ENCODE results near the gene FNDC7. TPM values are rescaled to one million over a fixed set of nuclear protein-coding genes. Genes with fewer than 3 reads are reported as not detected.

FNDC7 gene
- total and polyA plus RNA-seq, 9 of the 15 experiments (the other 6 are each of a cell fraction or from before 2014, with no cell fraction given) = not detected

GRCh38 chr1:108780937-108781574, 68.3 kb downstream of the FNDC7 start (continued):
- TF ChIP-seq, protein P1, sequence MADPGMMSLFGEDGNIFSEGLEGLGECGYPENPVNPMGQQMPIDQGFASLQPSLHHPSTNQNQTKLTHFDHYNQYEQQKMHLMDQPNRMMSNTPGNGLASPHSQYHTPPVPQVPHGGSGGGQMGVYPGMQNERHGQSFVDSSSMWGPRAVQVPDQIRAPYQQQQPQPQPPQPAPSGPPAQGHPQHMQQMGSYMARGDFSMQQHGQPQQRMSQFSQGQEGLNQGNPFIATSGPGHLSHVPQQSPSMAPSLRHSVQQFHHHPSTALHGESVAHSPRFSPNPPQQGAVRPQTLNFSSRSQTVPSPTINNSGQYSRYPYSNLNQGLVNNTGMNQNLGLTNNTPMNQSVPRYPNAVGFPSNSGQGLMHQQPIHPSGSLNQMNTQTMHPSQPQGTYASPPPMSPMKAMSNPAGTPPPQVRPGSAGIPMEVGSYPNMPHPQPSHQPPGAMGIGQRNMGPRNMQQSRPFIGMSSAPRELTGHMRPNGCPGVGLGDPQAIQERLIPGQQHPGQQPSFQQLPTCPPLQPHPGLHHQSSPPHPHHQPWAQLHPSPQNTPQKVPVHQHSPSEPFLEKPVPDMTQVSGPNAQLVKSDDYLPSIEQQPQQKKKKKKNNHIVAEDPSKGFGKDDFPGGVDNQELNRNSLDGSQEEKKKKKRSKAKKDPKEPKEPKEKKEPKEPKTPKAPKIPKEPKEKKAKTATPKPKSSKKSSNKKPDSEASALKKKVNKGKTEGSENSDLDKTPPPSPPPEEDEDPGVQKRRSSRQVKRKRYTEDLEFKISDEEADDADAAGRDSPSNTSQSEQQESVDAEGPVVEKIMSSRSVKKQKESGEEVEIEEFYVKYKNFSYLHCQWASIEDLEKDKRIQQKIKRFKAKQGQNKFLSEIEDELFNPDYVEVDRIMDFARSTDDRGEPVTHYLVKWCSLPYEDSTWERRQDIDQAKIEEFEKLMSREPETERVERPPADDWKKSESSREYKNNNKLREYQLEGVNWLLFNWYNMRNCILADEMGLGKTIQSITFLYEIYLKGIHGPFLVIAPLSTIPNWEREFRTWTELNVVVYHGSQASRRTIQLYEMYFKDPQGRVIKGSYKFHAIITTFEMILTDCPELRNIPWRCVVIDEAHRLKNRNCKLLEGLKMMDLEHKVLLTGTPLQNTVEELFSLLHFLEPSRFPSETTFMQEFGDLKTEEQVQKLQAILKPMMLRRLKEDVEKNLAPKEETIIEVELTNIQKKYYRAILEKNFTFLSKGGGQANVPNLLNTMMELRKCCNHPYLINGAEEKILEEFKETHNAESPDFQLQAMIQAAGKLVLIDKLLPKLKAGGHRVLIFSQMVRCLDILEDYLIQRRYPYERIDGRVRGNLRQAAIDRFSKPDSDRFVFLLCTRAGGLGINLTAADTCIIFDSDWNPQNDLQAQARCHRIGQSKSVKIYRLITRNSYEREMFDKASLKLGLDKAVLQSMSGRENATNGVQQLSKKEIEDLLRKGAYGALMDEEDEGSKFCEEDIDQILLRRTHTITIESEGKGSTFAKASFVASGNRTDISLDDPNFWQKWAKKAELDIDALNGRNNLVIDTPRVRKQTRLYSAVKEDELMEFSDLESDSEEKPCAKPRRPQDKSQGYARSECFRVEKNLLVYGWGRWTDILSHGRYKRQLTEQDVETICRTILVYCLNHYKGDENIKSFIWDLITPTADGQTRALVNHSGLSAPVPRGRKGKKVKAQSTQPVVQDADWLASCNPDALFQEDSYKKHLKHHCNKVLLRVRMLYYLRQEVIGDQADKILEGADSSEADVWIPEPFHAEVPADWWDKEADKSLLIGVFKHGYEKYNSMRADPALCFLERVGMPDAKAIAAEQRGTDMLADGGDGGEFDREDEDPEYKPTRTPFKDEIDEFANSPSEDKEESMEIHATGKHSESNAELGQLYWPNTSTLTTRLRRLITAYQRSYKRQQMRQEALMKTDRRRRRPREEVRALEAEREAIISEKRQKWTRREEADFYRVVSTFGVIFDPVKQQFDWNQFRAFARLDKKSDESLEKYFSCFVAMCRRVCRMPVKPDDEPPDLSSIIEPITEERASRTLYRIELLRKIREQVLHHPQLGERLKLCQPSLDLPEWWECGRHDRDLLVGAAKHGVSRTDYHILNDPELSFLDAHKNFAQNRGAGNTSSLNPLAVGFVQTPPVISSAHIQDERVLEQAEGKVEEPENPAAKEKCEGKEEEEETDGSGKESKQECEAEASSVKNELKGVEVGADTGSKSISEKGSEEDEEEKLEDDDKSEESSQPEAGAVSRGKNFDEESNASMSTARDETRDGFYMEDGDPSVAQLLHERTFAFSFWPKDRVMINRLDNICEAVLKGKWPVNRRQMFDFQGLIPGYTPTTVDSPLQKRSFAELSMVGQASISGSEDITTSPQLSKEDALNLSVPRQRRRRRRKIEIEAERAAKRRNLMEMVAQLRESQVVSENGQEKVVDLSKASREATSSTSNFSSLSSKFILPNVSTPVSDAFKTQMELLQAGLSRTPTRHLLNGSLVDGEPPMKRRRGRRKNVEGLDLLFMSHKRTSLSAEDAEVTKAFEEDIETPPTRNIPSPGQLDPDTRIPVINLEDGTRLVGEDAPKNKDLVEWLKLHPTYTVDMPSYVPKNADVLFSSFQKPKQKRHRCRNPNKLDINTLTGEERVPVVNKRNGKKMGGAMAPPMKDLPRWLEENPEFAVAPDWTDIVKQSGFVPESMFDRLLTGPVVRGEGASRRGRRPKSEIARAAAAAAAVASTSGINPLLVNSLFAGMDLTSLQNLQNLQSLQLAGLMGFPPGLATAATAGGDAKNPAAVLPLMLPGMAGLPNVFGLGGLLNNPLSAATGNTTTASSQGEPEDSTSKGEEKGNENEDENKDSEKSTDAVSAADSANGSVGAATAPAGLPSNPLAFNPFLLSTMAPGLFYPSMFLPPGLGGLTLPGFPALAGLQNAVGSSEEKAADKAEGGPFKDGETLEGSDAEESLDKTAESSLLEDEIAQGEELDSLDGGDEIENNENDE (IDR thresholded peaks at IDR 0.05; ENCODE audit: low read depth, low read length) = no peak
- TF ChIP-seq DDX20 (tag; IDR thresholded peaks at IDR 0.05; ENCODE audit: low read depth) = no peak
- TF ChIP-seq HIVEP1 (CRISPR knock-in tag; IDR thresholded peaks at IDR 0.05) = no peak
- no peak for TF ChIP-seq UBTF (IDR thresholded peaks at IDR 0.05; ENCODE audit: borderline replicate concordance in 1 of 2, low read depth in 2 of 2, low read length in 2 of 2)
- no peak for TF ChIP-seq HDAC6 (IDR thresholded peaks at IDR 0.05; ENCODE audit: low read depth, low read length)
- TF ChIP-seq KAT2B (IDR thresholded peaks at IDR 0.05; ENCODE audit: low read depth, low read length) = no peak
- TF ChIP-seq, protein P2, sequence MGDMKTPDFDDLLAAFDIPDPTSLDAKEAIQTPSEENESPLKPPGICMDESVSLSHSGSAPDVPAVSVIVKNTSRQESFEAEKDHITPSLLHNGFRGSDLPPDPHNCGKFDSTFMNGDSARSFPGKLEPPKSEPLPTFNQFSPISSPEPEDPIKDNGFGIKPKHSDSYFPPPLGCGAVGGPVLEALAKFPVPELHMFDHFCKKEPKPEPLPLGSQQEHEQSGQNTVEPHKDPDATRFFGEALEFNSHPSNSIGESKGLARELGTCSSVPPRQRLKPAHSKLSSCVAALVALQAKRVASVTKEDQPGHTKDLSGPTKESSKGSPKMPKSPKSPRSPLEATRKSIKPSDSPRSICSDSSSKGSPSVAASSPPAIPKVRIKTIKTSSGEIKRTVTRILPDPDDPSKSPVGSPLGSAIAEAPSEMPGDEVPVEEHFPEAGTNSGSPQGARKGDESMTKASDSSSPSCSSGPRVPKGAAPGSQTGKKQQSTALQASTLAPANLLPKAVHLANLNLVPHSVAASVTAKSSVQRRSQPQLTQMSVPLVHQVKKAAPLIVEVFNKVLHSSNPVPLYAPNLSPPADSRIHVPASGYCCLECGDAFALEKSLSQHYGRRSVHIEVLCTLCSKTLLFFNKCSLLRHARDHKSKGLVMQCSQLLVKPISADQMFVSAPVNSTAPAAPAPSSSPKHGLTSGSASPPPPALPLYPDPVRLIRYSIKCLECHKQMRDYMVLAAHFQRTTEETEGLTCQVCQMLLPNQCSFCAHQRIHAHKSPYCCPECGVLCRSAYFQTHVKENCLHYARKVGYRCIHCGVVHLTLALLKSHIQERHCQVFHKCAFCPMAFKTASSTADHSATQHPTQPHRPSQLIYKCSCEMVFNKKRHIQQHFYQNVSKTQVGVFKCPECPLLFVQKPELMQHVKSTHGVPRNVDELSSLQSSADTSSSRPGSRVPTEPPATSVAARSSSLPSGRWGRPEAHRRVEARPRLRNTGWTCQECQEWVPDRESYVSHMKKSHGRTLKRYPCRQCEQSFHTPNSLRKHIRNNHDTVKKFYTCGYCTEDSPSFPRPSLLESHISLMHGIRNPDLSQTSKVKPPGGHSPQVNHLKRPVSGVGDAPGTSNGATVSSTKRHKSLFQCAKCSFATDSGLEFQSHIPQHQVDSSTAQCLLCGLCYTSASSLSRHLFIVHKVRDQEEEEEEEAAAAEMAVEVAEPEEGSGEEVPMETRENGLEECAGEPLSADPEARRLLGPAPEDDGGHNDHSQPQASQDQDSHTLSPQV (IDR thresholded peaks at IDR 0.05) = 0 out of 2 replicates have a peak, but pooled peaks have one; percentile 14
- no peak for TF ChIP-seq EHMT2 (IDR thresholded peaks at IDR 0.05)
- no peak for TF ChIP-seq ZNF316 (IDR thresholded peaks at IDR 0.05)
- no peak for TF ChIP-seq E2F3 (CRISPR knock-in tag; IDR thresholded peaks at IDR 0.05)
